WTC11 (cell line): ENCODE data around the gene CITED4. TPM values are rescaled to one million over a fixed set of nuclear protein-coding genes. Genes with fewer than 3 reads are reported as not detected.

ENCODE experiments used
- ATAC-seq: fragments of 200-7000 bp; cut with Tn5 transposase; 2 replicates; pipeline ENCODE4 v1.10.0; 2021; ENCODE audit warnings: mild to moderate bottlenecking, moderate library complexity
- CTCF ChIA-PET: fragments of 300-600 bp; sonication (Branson Sonifier 250); formaldehyde crosslinking; loops from one replicate; lab custom pipeline; 2021; ENCODE audit warnings: antibody characterized with exemption; lab: Charles Lee
- POLR2A ChIA-PET: fragments of 350-600 bp; sonication (Branson Sonifier 250); formaldehyde crosslinking; loops from one replicate; lab custom pipeline; 2021; ENCODE audit warnings: antibody characterized with exemption; lab: Charles Lee
- DNase-seq: peaks from one replicate; pipeline ENCODE4 v3.0.0; 2021; ENCODE audit warnings: low spot score
- H3K27ac Mint-ChIP-seq: 2 replicates; pipeline ENCODE4 v1.8.0; 2021; ENCODE audit warnings: mixed read lengths
- H3K27me3 Mint-ChIP-seq: 2 replicates; pipeline ENCODE4 v1.8.0; 2021; ENCODE audit warnings: low read depth, mild to moderate bottlenecking, moderate library complexity, mixed read lengths
- H3K36me3 Mint-ChIP-seq: 2 replicates; pipeline ENCODE4 v1.8.0; 2021; ENCODE audit warnings: mixed read lengths
- H3K4me1 Mint-ChIP-seq: 2 replicates; pipeline ENCODE4 v1.8.0; 2022; ENCODE audit warnings: mixed read lengths
- H3K4me3 Mint-ChIP-seq: 2 replicates; pipeline ENCODE4 v1.8.0; 2021; ENCODE audit warnings: mild to moderate bottlenecking, moderate library complexity, mixed read lengths
- H3K9me3 Mint-ChIP-seq: 2 replicates; pipeline ENCODE4 v1.8.0; 2021; ENCODE audit warnings: mixed read lengths
- ATF6 ChIP-seq: sonication (generic); formaldehyde crosslinking; IDR thresholded peaks from 2 replicates; pipeline ENCODE4 v1.8.1; 2023; ENCODE audit warnings: mild to moderate bottlenecking, missing genetic modification reagents
- CREB1 ChIP-seq: sonication (generic); formaldehyde crosslinking; IDR thresholded peaks from 2 replicates; pipeline ENCODE4 v1.8.0; 2023; ENCODE audit warnings: mild to moderate bottlenecking, missing genetic modification reagents
- FOXP1 ChIP-seq: sonication (generic); formaldehyde crosslinking; IDR thresholded peaks from 2 replicates; pipeline ENCODE4 v1.8.0; 2022; ENCODE audit warnings: missing genetic modification reagents, mild to moderate bottlenecking, moderate library complexity, borderline replicate concordance
- FOXP4 ChIP-seq: sonication (generic); formaldehyde crosslinking; IDR thresholded peaks from 2 replicates; pipeline ENCODE4 v1.8.0; 2022; ENCODE audit warnings: mild to moderate bottlenecking, missing genetic modification reagents
- GTF2I ChIP-seq: fragments of 250-450 bp; sonication (Bioruptor Pico); conservative IDR thresholded peaks from 2 replicates; pipeline ENCODE4 v1.4.0; 2021; ENCODE audit warnings: mild to moderate bottlenecking
- NFYB ChIP-seq: sonication (generic); formaldehyde crosslinking; conservative IDR thresholded peaks from 2 replicates; pipeline ENCODE4 v1.8.0; 2022; ENCODE audit warnings: low read depth, missing genetic modification reagents
- OVOL2 ChIP-seq: fragments of 250-450 bp; sonication (Bioruptor Pico); IDR thresholded peaks from 2 replicates; pipeline ENCODE4 v1.9.0; 2021; ENCODE audit warnings: mild to moderate bottlenecking, borderline replicate concordance
- SMAD3 ChIP-seq: sonication (generic); formaldehyde crosslinking; IDR thresholded peaks from 2 replicates; pipeline ENCODE4 v1.8.0; 2022; ENCODE audit warnings: missing genetic modification reagents, mild to moderate bottlenecking, borderline replicate concordance
- SP1 ChIP-seq: sonication (generic); formaldehyde crosslinking; conservative IDR thresholded peaks from 2 replicates; pipeline ENCODE4 v1.8.1; 2022; ENCODE audit warnings: missing genetic modification reagents
- TP53 ChIP-seq: sonication (generic); formaldehyde crosslinking; IDR thresholded peaks from 2 replicates; pipeline ENCODE4 v1.8.1; 2023; ENCODE audit warnings: mild to moderate bottlenecking, missing genetic modification reagents
- ZNF121 ChIP-seq: sonication (generic); formaldehyde crosslinking; IDR thresholded peaks from 2 replicates; pipeline ENCODE4 v1.8.0; 2023; ENCODE audit warnings: missing genetic modification reagents
- ZNF138 ChIP-seq: sonication (generic); formaldehyde crosslinking; conservative IDR thresholded peaks from 2 replicates; pipeline ENCODE4 v1.8.1; 2022; ENCODE audit warnings: mild to moderate bottlenecking, moderate library complexity, missing genetic modification reagents
- ZNF219 ChIP-seq: sonication (generic); formaldehyde crosslinking; IDR thresholded peaks from 2 replicates; pipeline ENCODE4 v1.8.0; 2023; ENCODE audit warnings: missing genetic modification reagents, mild to moderate bottlenecking, borderline replicate concordance
- ZNF317 ChIP-seq: sonication (generic); formaldehyde crosslinking; IDR thresholded peaks from 2 replicates; pipeline ENCODE4 v1.8.1; 2023; ENCODE audit warnings: low read depth, mild to moderate bottlenecking, moderate library complexity, missing genetic modification reagents, borderline replicate concordance
- ZNF416 ChIP-seq: fragments of 250-450 bp; sonication (Bioruptor Pico); IDR thresholded peaks from 2 replicates; pipeline ENCODE4 v1.9.0; 2021; ENCODE audit warnings: mild to moderate bottlenecking, inconsistent platforms
- ZNF423 ChIP-seq: fragments of 250-450 bp; sonication (Bioruptor Pico); IDR thresholded peaks from 2 replicates; pipeline ENCODE4 v2.1.2; 2022; ENCODE audit warnings: mild to moderate bottlenecking, moderate library complexity
- ZNF425 ChIP-seq: fragments of 250-450 bp; sonication (Bioruptor Pico); conservative IDR thresholded peaks from 2 replicates; pipeline ENCODE4 v1.9.0; 2021; ENCODE audit warnings: mild to moderate bottlenecking
- total RNA-seq: library from RNA; stranded (reverse); gene quantifications from 3 replicates; pipeline ENCODE4 v1.2.3, GENCODE V29; 2021
- TF ChIP-seq, protein P1 (sequence below): sonication (generic); formaldehyde crosslinking; IDR thresholded peaks from 2 replicates; pipeline ENCODE4 v1.8.1; 2022; ENCODE audit warnings: low read depth, missing genetic modification reagents, borderline replicate concordance
- TF ChIP-seq, protein P2 (sequence below): fragments of 250-450 bp; sonication (Bioruptor Pico); IDR thresholded peaks from 2 replicates; pipeline ENCODE4 v1.8.0; 2021; ENCODE audit warnings: mild to moderate bottlenecking
- TF ChIP-seq, protein P3 (sequence below): sonication (generic); formaldehyde crosslinking; IDR thresholded peaks from 2 replicates; pipeline ENCODE4 v1.8.0; 2022; ENCODE audit warnings: missing genetic modification reagents

CITED4 gene
- total RNA-seq, 1 experiment from 2014 or later, result 24.6 TPM

GRCh38 chr1:40853113-40853884, 8.9 kb downstream of the CITED4 start:
- no peak for ATAC-seq
- TF ChIP-seq, protein P1, sequence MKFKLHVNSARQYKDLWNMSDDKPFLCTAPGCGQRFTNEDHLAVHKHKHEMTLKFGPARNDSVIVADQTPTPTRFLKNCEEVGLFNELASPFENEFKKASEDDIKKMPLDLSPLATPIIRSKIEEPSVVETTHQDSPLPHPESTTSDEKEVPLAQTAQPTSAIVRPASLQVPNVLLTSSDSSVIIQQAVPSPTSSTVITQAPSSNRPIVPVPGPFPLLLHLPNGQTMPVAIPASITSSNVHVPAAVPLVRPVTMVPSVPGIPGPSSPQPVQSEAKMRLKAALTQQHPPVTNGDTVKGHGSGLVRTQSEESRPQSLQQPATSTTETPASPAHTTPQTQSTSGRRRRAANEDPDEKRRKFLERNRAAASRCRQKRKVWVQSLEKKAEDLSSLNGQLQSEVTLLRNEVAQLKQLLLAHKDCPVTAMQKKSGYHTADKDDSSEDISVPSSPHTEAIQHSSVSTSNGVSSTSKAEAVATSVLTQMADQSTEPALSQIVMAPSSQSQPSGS, result no peak
- TF ChIP-seq TP53 (no peak), GTF2I (CRISPR knock-in tag) (no peak), SMAD3 (CRISPR knock-in tag) (no peak), FOXP1 (CRISPR knock-in tag) (no peak), SP1 (CRISPR knock-in tag) (no peak), ZNF416 (CRISPR knock-in tag) (no peak), CREB1 (CRISPR knock-in tag) (no peak), OVOL2 (CRISPR knock-in tag) (no peak), ZNF423 (CRISPR knock-in tag) (no peak), FOXP4 (CRISPR knock-in tag) (no peak), ZNF121 (CRISPR knock-in tag) (no peak)
- TF ChIP-seq, protein P2, sequence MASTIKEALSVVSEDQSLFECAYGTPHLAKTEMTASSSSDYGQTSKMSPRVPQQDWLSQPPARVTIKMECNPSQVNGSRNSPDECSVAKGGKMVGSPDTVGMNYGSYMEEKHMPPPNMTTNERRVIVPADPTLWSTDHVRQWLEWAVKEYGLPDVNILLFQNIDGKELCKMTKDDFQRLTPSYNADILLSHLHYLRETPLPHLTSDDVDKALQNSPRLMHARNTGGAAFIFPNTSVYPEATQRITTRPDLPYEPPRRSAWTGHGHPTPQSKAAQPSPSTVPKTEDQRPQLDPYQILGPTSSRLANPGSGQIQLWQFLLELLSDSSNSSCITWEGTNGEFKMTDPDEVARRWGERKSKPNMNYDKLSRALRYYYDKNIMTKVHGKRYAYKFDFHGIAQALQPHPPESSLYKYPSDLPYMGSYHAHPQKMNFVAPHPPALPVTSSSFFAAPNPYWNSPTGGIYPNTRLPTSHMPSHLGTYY (CRISPR knock-in tag), result no peak
- TF ChIP-seq, protein P3, sequence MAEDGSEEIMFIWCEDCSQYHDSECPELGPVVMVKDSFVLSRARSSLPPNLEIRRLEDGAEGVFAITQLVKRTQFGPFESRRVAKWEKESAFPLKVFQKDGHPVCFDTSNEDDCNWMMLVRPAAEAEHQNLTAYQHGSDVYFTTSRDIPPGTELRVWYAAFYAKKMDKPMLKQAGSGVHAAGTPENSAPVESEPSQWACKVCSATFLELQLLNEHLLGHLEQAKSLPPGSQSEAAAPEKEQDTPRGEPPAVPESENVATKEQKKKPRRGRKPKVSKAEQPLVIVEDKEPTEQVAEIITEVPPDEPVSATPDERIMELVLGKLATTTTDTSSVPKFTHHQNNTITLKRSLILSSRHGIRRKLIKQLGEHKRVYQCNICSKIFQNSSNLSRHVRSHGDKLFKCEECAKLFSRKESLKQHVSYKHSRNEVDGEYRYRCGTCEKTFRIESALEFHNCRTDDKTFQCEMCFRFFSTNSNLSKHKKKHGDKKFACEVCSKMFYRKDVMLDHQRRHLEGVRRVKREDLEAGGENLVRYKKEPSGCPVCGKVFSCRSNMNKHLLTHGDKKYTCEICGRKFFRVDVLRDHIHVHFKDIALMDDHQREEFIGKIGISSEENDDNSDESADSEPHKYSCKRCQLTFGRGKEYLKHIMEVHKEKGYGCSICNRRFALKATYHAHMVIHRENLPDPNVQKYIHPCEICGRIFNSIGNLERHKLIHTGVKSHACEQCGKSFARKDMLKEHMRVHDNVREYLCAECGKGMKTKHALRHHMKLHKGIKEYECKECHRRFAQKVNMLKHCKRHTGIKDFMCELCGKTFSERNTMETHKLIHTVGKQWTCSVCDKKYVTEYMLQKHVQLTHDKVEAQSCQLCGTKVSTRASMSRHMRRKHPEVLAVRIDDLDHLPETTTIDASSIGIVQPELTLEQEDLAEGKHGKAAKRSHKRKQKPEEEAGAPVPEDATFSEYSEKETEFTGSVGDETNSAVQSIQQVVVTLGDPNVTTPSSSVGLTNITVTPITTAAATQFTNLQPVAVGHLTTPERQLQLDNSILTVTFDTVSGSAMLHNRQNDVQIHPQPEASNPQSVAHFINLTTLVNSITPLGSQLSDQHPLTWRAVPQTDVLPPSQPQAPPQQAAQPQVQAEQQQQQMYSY, result no peak
- ChIA-PET CTCF (interaction anchor here (0.6 to 19.7 kb wide), 7 partner anchors 10 to 99 kb away, joined by 3 to 515 read pairs (median 5); partner anchors contain the start of gene CITED4), POLR2A (no interaction called here)
- no peak for DNase-seq
- Mint-ChIP-seq H3K9me3 (no peaks in the 10 kb centered on the region), H3K27me3 (peaks cover 3% of the 10 kb centered on the region), H3K4me3 (no peak overlapping the region), H3K36me3 (no peaks in the 10 kb centered on the region), H3K4me1 (peaks cover 10% of the 10 kb centered on the region), H3K27ac (no peak overlapping the region)

GRCh38 chr1:40851643-40852042, 10.5 kb downstream of the CITED4 start:
- no peak overlapping the region for H3K27ac Mint-ChIP-seq
- no peaks in the 10 kb centered on the region; the same call in 1 of the 2 replicates for H3K27me3 Mint-ChIP-seq
- H3K36me3 Mint-ChIP-seq, result no peaks in the 10 kb centered on the region
- ChIA-PET CTCF (interaction anchor here (19.7 kb wide), 1 partner anchor 100 kb away, joined by 515 read pairs; no protein-coding TSS in a partner anchor), POLR2A (no interaction called here)
- H3K9me3 Mint-ChIP-seq, result no peaks in the 10 kb centered on the region
- H3K4me1 Mint-ChIP-seq, result peaks cover 10% of the 10 kb centered on the region
- H3K4me3 Mint-ChIP-seq, result no peak overlapping the region
- DNase-seq, result no peak
- no peak for ATAC-seq
- no peak for TF ChIP-seq ZNF138
- TF ChIP-seq ZNF425, result no peak
- TF ChIP-seq NFYB, result no peak
- no peak for TF ChIP-seq ZNF317
- no peak for TF ChIP-seq ATF6
- TF ChIP-seq ZNF423 (CRISPR knock-in tag), result no peak
- TF ChIP-seq CREB1 (CRISPR knock-in tag), result no peak
- no peak for TF ChIP-seq ZNF219
